NCI-H748 treated with DMSO at 0.1 percent for 48 hours (cell line): ENCODE results near the gene NAV3.

Experiments
- DNase-seq: peaks from one replicate; lab custom pipeline; 2025; lab: John Stamatoyannopoulos, UW

The NAV3 gene, protein sequence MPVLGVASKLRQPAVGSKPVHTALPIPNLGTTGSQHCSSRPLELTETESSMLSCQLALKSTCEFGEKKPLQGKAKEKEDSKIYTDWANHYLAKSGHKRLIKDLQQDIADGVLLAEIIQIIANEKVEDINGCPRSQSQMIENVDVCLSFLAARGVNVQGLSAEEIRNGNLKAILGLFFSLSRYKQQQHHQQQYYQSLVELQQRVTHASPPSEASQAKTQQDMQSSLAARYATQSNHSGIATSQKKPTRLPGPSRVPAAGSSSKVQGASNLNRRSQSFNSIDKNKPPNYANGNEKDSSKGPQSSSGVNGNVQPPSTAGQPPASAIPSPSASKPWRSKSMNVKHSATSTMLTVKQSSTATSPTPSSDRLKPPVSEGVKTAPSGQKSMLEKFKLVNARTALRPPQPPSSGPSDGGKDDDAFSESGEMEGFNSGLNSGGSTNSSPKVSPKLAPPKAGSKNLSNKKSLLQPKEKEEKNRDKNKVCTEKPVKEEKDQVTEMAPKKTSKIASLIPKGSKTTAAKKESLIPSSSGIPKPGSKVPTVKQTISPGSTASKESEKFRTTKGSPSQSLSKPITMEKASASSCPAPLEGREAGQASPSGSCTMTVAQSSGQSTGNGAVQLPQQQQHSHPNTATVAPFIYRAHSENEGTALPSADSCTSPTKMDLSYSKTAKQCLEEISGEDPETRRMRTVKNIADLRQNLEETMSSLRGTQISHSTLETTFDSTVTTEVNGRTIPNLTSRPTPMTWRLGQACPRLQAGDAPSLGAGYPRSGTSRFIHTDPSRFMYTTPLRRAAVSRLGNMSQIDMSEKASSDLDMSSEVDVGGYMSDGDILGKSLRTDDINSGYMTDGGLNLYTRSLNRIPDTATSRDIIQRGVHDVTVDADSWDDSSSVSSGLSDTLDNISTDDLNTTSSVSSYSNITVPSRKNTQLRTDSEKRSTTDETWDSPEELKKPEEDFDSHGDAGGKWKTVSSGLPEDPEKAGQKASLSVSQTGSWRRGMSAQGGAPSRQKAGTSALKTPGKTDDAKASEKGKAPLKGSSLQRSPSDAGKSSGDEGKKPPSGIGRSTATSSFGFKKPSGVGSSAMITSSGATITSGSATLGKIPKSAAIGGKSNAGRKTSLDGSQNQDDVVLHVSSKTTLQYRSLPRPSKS (N-terminal part only)

DNA sequence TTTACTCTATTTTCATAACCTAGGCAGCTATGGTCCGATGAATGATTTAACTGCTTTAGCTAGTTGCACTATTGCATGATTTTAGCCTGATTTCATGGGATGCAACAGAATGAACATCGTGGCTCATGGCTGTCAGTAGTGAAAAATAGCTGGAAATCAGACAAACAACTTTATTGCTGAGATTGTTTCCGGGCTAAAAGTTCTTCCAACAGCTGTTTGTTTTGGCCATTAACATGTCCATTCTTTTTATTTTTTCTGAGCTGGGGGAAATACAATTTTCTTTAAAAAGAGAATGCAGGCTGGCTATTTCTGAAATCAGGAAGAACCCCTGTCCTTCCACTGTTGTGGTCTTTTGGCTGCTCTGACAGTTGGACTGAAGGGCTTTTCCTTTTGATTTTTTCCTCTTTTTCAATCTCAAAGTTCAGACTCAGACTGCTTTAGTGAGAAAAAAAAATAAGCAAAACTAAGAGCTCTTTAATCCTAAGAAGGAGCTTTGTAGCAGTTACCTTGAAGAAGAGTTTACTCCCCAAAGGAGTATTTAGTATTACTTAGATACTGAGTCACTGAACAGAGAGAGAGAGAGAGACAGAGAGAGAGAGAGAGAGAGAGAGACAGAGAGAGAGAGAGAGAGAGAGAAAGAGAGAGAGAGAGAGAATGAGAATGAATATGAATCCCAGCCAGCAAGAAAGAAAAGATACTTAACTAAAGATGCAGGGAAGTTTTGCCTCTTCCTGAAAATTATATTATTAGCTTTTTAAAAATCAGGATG lies at the start of gene NAV3:
Gene NAV3, plus strand, starts transcription at position 312 of the 769 bp plus-strand sequence. CDS start 568 bp downstream, outside the sequence.
- no peak for DNase-seq

GRCh38 chr12:77782034-77782433 lies 48.7 kb upstream of the NAV3 start:
- no peak for DNase-seq

GRCh38 chr12:77782766-77783165 lies 47.9 kb upstream of the NAV3 start:
- no peak for DNase-seq

DNA sequence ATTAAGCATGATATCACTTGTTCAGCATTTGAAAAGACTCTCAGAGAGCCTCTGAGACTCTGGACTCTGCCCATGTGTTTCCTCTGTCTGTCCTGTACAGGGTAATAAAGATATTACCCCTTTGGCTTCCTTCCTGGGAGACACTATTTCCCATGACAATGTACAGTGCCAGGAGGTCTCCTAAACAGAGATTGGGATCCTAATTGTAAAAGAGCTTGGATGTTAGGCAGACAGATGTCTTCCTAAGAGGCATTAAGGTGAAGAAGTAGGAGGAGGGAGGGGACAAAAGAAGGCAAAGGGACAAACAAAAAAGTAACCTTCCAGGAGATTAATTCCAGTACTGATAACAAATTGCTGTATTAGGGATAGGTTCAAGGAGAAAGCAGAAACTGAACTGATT lies 45.5 kb upstream of the NAV3 start:
- DNase-seq, result no peak

DNA sequence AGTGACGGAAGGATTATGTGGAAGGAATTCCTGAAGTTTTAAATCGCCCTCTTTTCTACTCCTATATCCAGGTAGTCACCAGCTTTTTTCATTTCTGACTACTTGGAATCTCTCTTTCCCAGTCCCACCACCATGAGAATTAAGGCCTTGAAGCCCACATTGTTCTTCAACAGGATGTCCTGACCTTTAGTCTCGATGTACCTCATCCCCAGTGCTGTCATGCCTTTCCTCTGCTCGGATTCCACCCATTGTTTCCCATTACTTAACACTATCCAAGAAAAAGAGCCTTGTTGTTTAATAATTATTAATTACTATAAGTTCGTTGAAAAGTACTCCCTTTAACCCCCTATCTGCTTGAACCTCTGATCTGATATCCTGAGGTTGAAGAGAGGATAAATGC lies 44.0 kb upstream of the NAV3 start:
- DNase-seq, result no peak

DNA sequence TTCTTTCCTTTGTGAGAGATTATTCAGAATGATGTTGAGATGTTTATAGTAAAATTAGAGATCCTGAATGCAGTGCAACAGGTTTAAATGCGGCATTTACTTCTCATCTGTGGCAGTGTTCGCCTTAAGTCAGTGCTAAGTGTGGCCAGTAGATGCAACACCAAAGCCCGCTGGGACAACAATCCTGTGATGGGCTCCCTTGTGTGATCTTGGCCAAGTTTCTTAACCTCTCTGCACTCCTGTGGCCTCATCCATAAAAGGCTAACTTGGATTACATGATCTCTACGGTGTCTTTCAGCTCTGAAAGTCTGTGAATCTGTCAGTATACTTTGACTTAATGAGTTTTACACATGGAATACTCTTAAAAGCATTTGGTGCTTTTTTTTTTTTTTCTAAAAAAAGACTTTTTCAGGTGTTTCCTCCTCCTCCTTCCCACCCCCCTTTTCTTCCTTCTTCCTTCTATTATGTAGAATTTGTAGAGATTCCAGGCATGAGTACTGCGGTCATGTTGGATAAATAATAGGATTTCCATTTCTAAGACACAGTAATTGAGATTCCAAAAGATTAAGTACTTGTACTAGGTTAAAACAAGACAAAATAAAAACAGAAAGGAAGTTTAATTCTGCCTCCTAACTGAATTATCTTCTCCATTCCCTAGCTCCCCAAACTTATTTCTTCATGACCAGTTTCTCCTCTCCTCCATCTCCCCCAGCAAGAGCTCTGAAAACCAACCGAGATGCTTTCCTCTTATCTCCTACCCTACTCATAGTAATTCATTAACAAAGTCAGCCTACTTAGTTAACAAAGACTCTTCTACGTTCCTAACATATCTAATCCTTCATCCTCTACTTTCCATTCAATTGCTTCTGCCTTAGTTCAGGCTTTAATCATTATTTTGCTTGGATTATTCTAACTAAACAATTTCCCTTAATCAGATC lies 42.2 kb upstream of the NAV3 start:
- no peak for DNase-seq

- DNase-seq, result no peak
Observed at GRCh38 chr12:77795699-77796098, 35.0 kb upstream of the NAV3 start.

- no peak for DNase-seq
Observed at GRCh38 chr12:77796775-77797174, 33.9 kb upstream of the NAV3 start.

GRCh38 chr12:77800501-77800900 lies 30.2 kb upstream of the NAV3 start:
- no peak for DNase-seq

GRCh38 chr12:77808534-77808933 lies 22.2 kb upstream of the NAV3 start:
- DNase-seq, result no peak

GRCh38 chr12:77813558-77813957 lies 17.1 kb upstream of the NAV3 start:
- DNase-seq, result no peak

DNA sequence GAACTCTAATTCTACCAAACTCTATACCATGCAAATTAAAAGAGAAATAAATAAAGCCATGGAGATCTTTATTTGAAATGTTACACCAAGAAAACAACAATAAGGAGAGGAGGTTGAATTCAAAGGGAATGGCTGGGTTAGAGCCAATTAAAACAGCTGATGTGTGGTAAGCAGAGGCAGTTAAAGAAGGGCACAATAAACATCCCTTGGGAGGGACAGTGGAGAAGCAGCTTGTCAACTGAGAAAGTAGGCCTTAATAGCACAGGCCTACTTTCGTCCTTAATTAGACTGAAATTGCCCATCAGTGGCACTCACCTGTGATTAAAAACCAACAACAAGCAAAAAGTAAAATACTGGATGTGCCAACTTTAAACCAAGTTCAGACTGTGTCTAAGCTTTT lies 16.3 kb upstream of the NAV3 start:
- DNase-seq, result no peak

- DNase-seq, result no peak
Observed at GRCh38 chr12:77816196-77816595, 14.5 kb upstream of the NAV3 start.

DNA sequence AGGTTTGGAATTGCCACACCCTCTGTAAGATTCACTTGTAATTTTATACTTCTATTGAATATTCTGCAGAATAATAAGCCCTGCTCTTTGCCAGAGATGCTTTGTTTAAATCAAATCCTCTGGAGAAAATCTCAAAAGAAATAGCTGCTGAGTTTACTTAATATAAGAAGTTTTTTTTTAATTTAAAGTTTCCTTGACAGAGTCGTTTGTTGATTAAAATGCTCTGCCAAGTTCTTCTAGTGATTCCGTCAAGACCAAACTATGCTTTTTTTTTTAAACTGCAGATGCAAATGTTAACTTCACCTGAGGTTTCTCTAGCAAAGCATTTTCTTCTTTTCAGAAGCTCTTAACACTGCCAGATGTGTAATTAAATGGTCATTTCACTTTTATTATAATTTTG lies 13.4 kb upstream of the NAV3 start:
- no peak for DNase-seq

GRCh38 chr12:77818351-77818750 lies 12.3 kb upstream of the NAV3 start:
- no peak for DNase-seq

GRCh38 chr12:77821699-77822203 lies 8.9 kb upstream of the NAV3 start:
- DNase-seq, result no peak

DNA sequence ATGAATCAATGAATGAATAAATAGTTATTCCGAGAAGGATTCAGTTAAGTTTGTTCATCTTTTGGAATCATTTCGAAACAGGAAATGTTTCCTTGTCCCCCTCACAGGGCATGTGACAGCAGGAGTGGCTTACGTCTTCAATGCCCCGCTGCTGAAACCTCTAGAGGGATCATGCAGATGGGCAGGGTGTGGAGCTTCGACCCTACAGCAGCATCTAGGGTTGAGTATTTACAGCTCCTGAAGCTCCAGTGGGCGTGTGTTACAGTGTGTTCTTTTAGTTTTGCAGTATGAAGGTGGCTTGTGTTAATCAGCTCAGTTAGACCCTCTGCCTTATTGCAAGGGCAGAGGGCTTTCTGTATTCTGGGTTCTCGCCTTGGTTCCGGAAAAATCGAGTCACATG lies 2.6 kb downstream of the NAV3 start:
- no peak for DNase-seq

DNA sequence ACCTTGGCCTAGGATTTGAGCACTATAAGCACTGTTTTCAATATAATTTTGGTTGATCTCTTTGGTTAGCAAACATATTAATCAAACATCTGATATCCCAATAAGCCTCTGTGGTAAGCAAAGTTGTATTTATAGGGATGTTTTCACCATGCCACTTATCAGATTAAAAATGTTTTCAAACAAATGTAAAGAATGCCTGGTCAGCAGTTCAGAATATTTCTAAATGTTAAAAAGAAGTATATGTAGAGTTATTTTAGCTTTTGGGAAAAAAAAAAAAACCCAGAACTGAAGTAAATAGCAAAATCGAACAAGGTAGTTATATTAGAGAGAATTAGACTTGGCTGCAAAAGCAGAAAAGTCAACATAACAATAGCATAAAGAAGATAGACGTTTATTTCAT lies 3.9 kb downstream of the NAV3 start:
- DNase-seq, result no peak

GRCh38 chr12:77835969-77836368 lies 5.3 kb downstream of the NAV3 start:
- DNase-seq, result no peak

DNA sequence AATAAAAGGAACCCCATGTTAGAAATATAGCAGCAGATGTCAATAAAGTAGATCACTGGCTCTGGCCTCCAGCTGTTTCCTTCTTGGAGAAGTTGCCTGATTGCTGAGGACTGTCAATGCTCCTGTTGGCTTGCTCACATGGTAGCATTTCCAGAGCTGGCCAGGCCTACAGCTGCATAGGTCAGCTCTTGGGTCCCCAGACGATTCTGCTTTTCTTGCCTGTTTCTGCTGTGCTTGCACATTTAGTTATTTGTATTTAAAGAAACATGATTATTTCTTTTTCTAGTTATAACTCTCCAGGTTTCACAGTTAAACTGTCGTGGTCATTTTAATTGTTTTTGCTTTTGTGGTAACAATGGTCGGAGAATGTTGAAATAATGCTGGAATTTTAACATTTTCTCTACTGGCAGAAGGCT lies 7.2 kb downstream of the NAV3 start:
- DNase-seq, result no peak
